G401 (cell line): Measurements from ENCODE around the gene MICAL3. TPM values are rescaled to one million over a fixed set of nuclear protein-coding genes. Genes with fewer than 3 reads are reported as not detected.

ENCODE experiments used
- DNase-seq: peaks from one replicate; pipeline ENCODE4 v3.0.0-alpha.2; 2015; ENCODE audit warnings: low spot score
- in situ Hi-C: cut with HindIII; loops from 2 replicates; pipeline ENCODE4 v1.10.0; 2016; ENCODE audit warnings: low sequenced_read_pairs, mixed read lengths
- total RNA-seq: library from RNA; depleted of rRNA; stranded (reverse); fragments of >200 nt; shearing (Covaris generic); gene quantifications from 2 replicates; pipeline ENCODE4 v1.2.3, GENCODE V29; 2014

Gene MICAL3
- total RNA-seq, 1 experiment from 2014 or later, result 5.3 TPM

- no peak for DNase-seq
- in situ Hi-C loops, result no loop called here
Measured at GRCh38 chr22:17787241-17787640, 237.1 kb downstream of the MICAL3 start.

GRCh38 chr22:17786435-17787161 is 237.8 kb downstream of the MICAL3 start:
- no peak for DNase-seq
- in situ Hi-C loops, result no loop called here

GRCh38 chr22:17785185-17786184 is 238.9 kb downstream of the MICAL3 start:
- in situ Hi-C loops, result no loop called here
- DNase-seq, result no peak

GRCh38 chr22:17784776-17785175 is 239.6 kb downstream of the MICAL3 start:
- in situ Hi-C loops, result no loop called here
- DNase-seq, result no peak

- in situ Hi-C loops, result no loop called here
- DNase-seq, result no peak
Measured at GRCh38 chr22:17783773-17784480, 240.4 kb downstream of the MICAL3 start.

- no peak for DNase-seq
- in situ Hi-C loops, result no loop called here
Measured at GRCh38 chr22:17783312-17783711, 241.0 kb downstream of the MICAL3 start.

- in situ Hi-C loops, result no loop called here
- DNase-seq, result no peak
Measured at GRCh38 chr22:17782621-17783020, 241.7 kb downstream of the MICAL3 start.

GRCh38 chr22:17782158-17782557 is 242.2 kb downstream of the MICAL3 start:
- in situ Hi-C loops, result no loop called here
- no peak for DNase-seq

- DNase-seq, result peak; percentile 65
- in situ Hi-C loops, result no loop called here
Measured at GRCh38 chr22:17781319-17782031, 242.9 kb downstream of the MICAL3 start.

- in situ Hi-C loops, result no loop called here
- DNase-seq, result no peak
Measured at GRCh38 chr22:17780741-17781318, 243.5 kb downstream of the MICAL3 start.

- in situ Hi-C loops, result no loop called here
- no peak for DNase-seq
Measured at GRCh38 chr22:17780116-17780740, 244.1 kb downstream of the MICAL3 start.

- DNase-seq, result no peak
- in situ Hi-C loops, result no loop called here
Measured at GRCh38 chr22:17779286-17780115, 244.9 kb downstream of the MICAL3 start.

- DNase-seq, result no peak
- in situ Hi-C loops, result no loop called here
Measured at GRCh38 chr22:17778412-17778976, 245.9 kb downstream of the MICAL3 start.

- no peak for DNase-seq
- in situ Hi-C loops, result no loop called here
Measured at GRCh38 chr22:17777717-17778044, 246.7 kb downstream of the MICAL3 start.

- in situ Hi-C loops, result no loop called here
Measured at GRCh38 chr22:17777005-17777716, 247.2 kb downstream of the MICAL3 start.

GRCh38 chr22:17775781-17776465 is 248.4 kb downstream of the MICAL3 start:
- in situ Hi-C loops, result no loop called here

More at GRCh38 chr22:17777005-17777716, 247.2 kb downstream of the MICAL3 start:
- no peak for DNase-seq

More at GRCh38 chr22:17775781-17776465, 248.4 kb downstream of the MICAL3 start:
- DNase-seq, result peak; percentile 52
